Chondrocyte (in vitro differentiated cells): ENCODE measurements around the gene HMGN4. TPM values are rescaled to one million over a fixed set of nuclear protein-coding genes. Genes with fewer than 3 reads are reported as not detected.

Source experiments
- DNase-seq: peaks from one replicate; pipeline ENCODE4 v3.0.0; 2021; ENCODE audit warnings: mixed read lengths, low spot score
- H3K27ac Mint-ChIP-seq: one replicate; pipeline ENCODE4 v1.8.0; 2021; ENCODE audit warnings: mild to moderate bottlenecking, moderate library complexity, mixed read lengths; ENCODE audit not compliant: unreplicated experiment
- H3K27me3 Mint-ChIP-seq: 2 replicates; pipeline ENCODE4 v1.8.0; 2021; ENCODE audit warnings: low read depth, mixed read lengths
- H3K36me3 Mint-ChIP-seq: 2 replicates; pipeline ENCODE4 v1.8.0; 2021; ENCODE audit warnings: low read depth, mixed read lengths
- H3K4me1 Mint-ChIP-seq: 2 replicates; pipeline ENCODE4 v1.8.0; 2021; ENCODE audit warnings: low read depth, mild to moderate bottlenecking, mixed read lengths
- H3K4me3 Mint-ChIP-seq: one replicate; pipeline ENCODE4 v1.8.0; 2021; ENCODE audit warnings: mild to moderate bottlenecking, moderate library complexity, mixed read lengths; ENCODE audit not compliant: unreplicated experiment
- H3K9me3 Mint-ChIP-seq: 2 replicates; pipeline ENCODE4 v1.8.0; 2021; ENCODE audit warnings: low read depth, mixed read lengths
- CTCF ChIP-seq: fragments of 200-600 bp; sonication (generic); IDR thresholded peaks from 2 replicates; pipeline ENCODE4 v1.5.0; 2021; ENCODE audit warnings: antibody characterized with exemption, mild to moderate bottlenecking, moderate library complexity
- total RNA-seq: library from RNA; stranded (reverse); gene quantifications from 3 replicates; pipeline ENCODE4 v1.2.1, GENCODE V29; 2021

HMGN4 gene
- total RNA-seq, 1 donor from 2014 or later = 47.3 TPM

- DNase-seq = no peak
- no peak for TF ChIP-seq CTCF
These were observed 42.9 kb upstream of the HMGN4 start for GRCh38 chr6:26495281-26495680.

GRCh38 chr6:26497610-26498009 lies 40.6 kb upstream of the HMGN4 start:
- Mint-ChIP-seq H3K4me1 (peaks cover 8% of the 10 kb centered on the region), H3K9me3 (no peaks in the 10 kb centered on the region), H3K27ac (no peak overlapping the region), H3K4me3 (no peak overlapping the region), H3K36me3 (no peaks in the 10 kb centered on the region), H3K27me3 (peaks cover 22% of the 10 kb centered on the region)
- TF ChIP-seq CTCF = no peak
- no peak for DNase-seq

More at GRCh38 chr6:26495281-26495680, 42.9 kb upstream of the HMGN4 start:
- Mint-ChIP-seq H3K27me3 (peaks cover 7% of the 10 kb centered on the region), H3K9me3 (no peaks in the 10 kb centered on the region), H3K4me3 (no peak overlapping the region), H3K4me1 (no peaks in the 10 kb centered on the region), H3K27ac (no peak overlapping the region), H3K36me3 (no peaks in the 10 kb centered on the region)

- Mint-ChIP-seq H3K4me3 (no peak within 1 kb of the TSS), H3K27ac (no peak within 1 kb of the TSS), H3K36me3 (no peaks in the 10 kb centered on the region), H3K27me3 (peaks cover 24% of the 10 kb centered on the region), H3K9me3 (no peaks in the 10 kb centered on the region), H3K4me1 (peaks cover 8% of the 10 kb centered on the region)
- no peak for TF ChIP-seq CTCF
- DNase-seq = no peak
These were observed 38.1 kb upstream of the HMGN4 start, which contains the start of gene BTN1A1 for GRCh38 chr6:26500102-26500501. Gene BTN1A1 (plus strand): TSS chr6:26500303. CDS start chr6:26501287, 984 bp downstream.

- Mint-ChIP-seq H3K4me3 (peak overlapping the region; percentile 65), H3K27me3 (peaks cover 24% of the 10 kb centered on the region), H3K27ac (no peak overlapping the region), H3K36me3 (no peaks in the 10 kb centered on the region), H3K4me1 (peaks cover 8% of the 10 kb centered on the region), H3K9me3 (no peaks in the 10 kb centered on the region)
- no peak for DNase-seq
- no peak for TF ChIP-seq CTCF
These were observed 36.6 kb upstream of the HMGN4 start for GRCh38 chr6:26501482-26501986.

- Mint-ChIP-seq H3K36me3 (no peaks in the 10 kb centered on the region), H3K27ac (no peak overlapping the region), H3K4me1 (peaks cover 8% of the 10 kb centered on the region), H3K9me3 (no peaks in the 10 kb centered on the region), H3K4me3 (peak overlapping the region; percentile 65), H3K27me3 (peaks cover 24% of the 10 kb centered on the region)
- TF ChIP-seq CTCF = no peak
- DNase-seq = no peak
These were observed 36.0 kb upstream of the HMGN4 start for GRCh38 chr6:26502165-26502564.
